ENCODE results near the gene SMIM30. TPM values are rescaled to one million over a fixed set of nuclear protein-coding genes. Genes with fewer than 3 reads are reported as not detected.

SMIM30 gene, protein sequence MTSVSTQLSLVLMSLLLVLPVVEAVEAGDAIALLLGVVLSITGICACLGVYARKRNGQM
- 62.9 and 66.6 TPM in 2 replicates for total RNA-seq

DNA sequence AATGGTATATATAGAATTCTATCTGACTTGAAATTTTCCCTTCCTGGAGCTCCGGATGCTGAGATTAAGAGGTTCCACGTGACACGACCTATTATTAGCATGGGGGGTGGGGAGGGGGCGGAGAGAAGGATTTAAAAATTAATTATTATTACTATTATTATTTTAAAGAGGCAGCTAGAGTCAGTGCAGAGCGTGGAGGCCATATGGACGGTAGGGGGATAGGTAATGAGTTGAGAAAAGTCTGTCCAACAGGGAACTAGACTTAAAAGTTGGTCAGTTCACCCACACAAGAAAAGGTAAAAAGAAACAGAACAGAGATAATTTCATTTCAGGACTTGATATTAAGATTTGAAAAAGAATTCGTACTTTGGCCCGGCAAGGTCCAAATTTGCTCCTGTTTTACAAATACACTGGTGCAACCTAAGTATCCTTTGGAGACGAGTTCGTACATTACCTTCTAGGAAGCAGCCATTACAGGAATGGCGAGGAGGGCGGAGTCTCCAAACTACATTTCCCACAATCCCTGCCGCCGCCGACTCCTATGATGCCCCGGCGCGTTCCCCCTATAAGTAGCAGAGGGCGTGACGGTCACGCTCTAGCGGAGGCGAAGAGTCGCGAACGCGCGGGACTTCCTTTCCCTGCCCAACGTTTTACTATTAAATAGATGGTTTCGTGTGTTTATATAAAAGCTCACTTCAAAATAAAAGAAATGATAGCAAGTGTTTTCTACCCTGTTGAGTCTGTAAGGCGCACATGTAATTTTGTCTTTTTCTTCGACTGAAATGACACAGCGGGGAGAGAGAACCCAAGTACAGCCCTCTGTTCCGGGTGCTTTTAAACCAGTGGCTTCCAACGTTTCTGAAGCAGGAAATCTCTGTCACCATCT, at the start of gene SMIM30:
Gene SMIM30, minus strand, starts transcription at position 481 of the 886 bp plus-strand sequence. CDS start 976 bp downstream, outside the sequence.

DNA sequence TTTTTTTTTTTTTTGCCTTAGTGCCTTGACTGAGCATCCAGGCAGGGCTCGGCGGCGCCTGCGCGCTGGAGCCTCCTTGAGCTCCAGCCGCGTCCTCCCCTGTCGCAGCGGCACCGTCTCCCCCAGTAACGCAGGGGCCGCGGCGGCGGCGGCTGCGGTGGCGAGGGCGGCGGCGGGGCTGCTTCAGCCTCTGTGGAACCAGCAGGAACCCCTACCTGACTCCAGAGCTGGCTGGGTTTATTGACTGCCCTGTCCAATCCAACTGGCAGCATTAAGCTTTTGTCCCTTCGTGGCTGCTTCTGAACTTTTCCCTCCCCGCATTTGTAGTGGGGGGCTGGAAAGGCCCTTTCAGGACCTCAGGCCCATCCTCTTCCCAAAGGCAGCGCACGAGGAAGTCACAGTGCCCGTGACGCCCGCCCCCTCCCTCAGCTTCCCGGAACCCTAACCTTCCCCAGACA, 31.9 kb downstream of the SMIM30 start, which contains the start of gene GPR85:
Gene GPR85, minus strand, starts transcription at position 397 of the 458 bp plus-strand sequence. CDS start 2,106 bp downstream, outside the sequence.

Other genes starting within 250 kb of the SMIM30 start
- 0.34 TPM in 1 of 2 replicates, not detected in the other for gene GPR85, start 31.7 kb downstream of the SMIM30 start, total RNA-seq